H1 (cell line): ENCODE measurements around the gene CLP1. TPM values are rescaled to one million over a fixed set of nuclear protein-coding genes. Genes with fewer than 3 reads are reported as not detected.

Source experiments
- CTCF ChIA-PET: fragments of 300-600 bp; sonication (Branson Sonifier 250); formaldehyde crosslinking; loops from one replicate; lab custom pipeline; 2021; ENCODE audit not compliant: partially characterized antibody; lab: Charles Lee
- POLR2A ChIA-PET: fragments of 300-600 bp; sonication (Branson Sonifier 250); formaldehyde crosslinking; loops from one replicate; lab custom pipeline; 2021; ENCODE audit warnings: inconsistent platforms; ENCODE audit not compliant: partially characterized antibody; lab: Charles Lee
- DNase-seq, 2 experiments: peaks; one replicate each; pipeline versions ENCODE4 v3.0.0 to v3.0.0-alpha.2; 2010 to 2022; ENCODE audit warnings: low spot score in 2 of 2, low read depth in 1 of 2, mixed read lengths in 1 of 2
- FAIRE-seq: peaks from 2 replicates; lab custom pipeline; 2011; peaks lifted over from hg19 to GRCh38; lab: Jason Lieb, UNC
- H2AFZ ChIP-seq: 2 replicates; pipeline ENCODE4 v1.8.1; 2012; ENCODE audit warnings: low read length, inconsistent platforms
- H2AK5ac ChIP-seq: 2 replicates; pipeline ENCODE4 v1.6.1; 2013; ENCODE audit warnings: low read depth, low read length
- H2BK120ac ChIP-seq: replicated peaks from 2 replicates; pipeline ENCODE3; 2013; ENCODE audit warnings: low read depth, low read length, inconsistent platforms
- H2BK12ac ChIP-seq: 2 replicates; pipeline ENCODE4 v1.6.1; 2013; ENCODE audit warnings: low read depth, low read length
- H2BK15ac ChIP-seq: 2 replicates; pipeline ENCODE4 v1.6.1; 2013; ENCODE audit warnings: low read length
- H2BK20ac ChIP-seq: 2 replicates; pipeline ENCODE4 v1.6.1; 2013; ENCODE audit warnings: low read length
- H2BK5ac ChIP-seq: 2 replicates; pipeline ENCODE4 v1.6.1; 2013; ENCODE audit warnings: low read depth, low read length
- H3K14ac ChIP-seq: 2 replicates; pipeline ENCODE4 v1.6.1; 2013; ENCODE audit warnings: inconsistent platforms; ENCODE audit not compliant: insufficient read length
- H3K18ac ChIP-seq: 2 replicates; pipeline ENCODE4 v1.6.1; 2013; ENCODE audit warnings: low read length; ENCODE audit errors: extremely low read depth
- H3K23ac ChIP-seq: 2 replicates; pipeline ENCODE4 v1.6.1; 2013; ENCODE audit warnings: inconsistent platforms; ENCODE audit not compliant: insufficient read length
- H3K23me2 ChIP-seq: 2 replicates; pipeline ENCODE4 v1.6.1; 2013; ENCODE audit warnings: low read depth, low read length
- H3K27ac ChIP-seq: 2 replicates; pipeline ENCODE4 v1.6.1; 2011; ENCODE audit warnings: low read depth, low read length, inconsistent platforms
- H3K27me3 ChIP-seq, 4 experiments: replicated peaks in 1 of 4; 1 replicate in 1 of 4; 2 replicates in 3 of 4; pipeline versions ENCODE4 v1.6.1 to v1.8.1; 2011 to 2013; ENCODE audit warnings: low read length in 3 of 4, mild to moderate bottlenecking in 3 of 4, inconsistent platforms in 2 of 4, mixed read lengths in 2 of 4, moderate library complexity in 1 of 4; ENCODE audit not compliant: control insufficient read depth in 3 of 4, insufficient read depth in 3 of 4; ENCODE audit errors: extremely low read depth in 1 of 4
- H3K36me3 ChIP-seq, 4 experiments: 2 replicates each; pipeline versions ENCODE4 v1.6.1 to v1.8.1; 2011 to 2013; ENCODE audit warnings: mild to moderate bottlenecking in 4 of 4, low read length in 3 of 4, moderate library complexity in 2 of 4, control low read depth in 1 of 4, inconsistent platforms in 1 of 4; ENCODE audit not compliant: insufficient read depth in 4 of 4, control insufficient read depth in 2 of 4
- H3K4ac ChIP-seq: replicated peaks from 2 replicates; pipeline ENCODE3; 2013; ENCODE audit warnings: low read length, low read depth, mixed read lengths, inconsistent platforms; ENCODE audit not compliant: insufficient read length
- H3K4me1 ChIP-seq, 4 experiments: replicated peaks in 1 of 4; 1 replicate in 1 of 4; 2 replicates in 3 of 4; pipeline versions ENCODE4 v1.6.1 to v1.8.1; 2011 to 2013; ENCODE audit warnings: low read length in 3 of 4, inconsistent platforms in 2 of 4, mixed read lengths in 1 of 4; ENCODE audit not compliant: insufficient read depth in 4 of 4, control insufficient read depth in 3 of 4
- H3K4me2 ChIP-seq, 2 experiments: 2 replicates each; pipeline versions ENCODE4 v1.6.1 to v1.8.1; 2011 to 2013; ENCODE audit warnings: low read depth in 2 of 2, low read length in 2 of 2, control low read depth in 1 of 2, inconsistent platforms in 1 of 2, mild to moderate bottlenecking in 1 of 2; ENCODE audit not compliant: insufficient read depth in 1 of 2
- H3K4me3 ChIP-seq, 4 experiments: fragments of 200-600, 300-600 bp in 1 of 4; sonication (generic), shearing (Covaris generic), sonication (Bioruptor Twin) in 1 of 4; 2 replicates each; pipeline versions ENCODE4 v1.5.1 to v1.8.1; 2011 to 2016; ENCODE audit warnings: low read length in 4 of 4, low read depth in 3 of 4, control low read depth in 2 of 4, inconsistent platforms in 2 of 4, mild to moderate bottlenecking in 2 of 4, mixed read lengths in 1 of 4, moderate library complexity in 1 of 4; ENCODE audit not compliant: insufficient read depth in 2 of 4; ENCODE audit errors: extremely low read depth in 1 of 4
- H3K56ac ChIP-seq: replicated peaks from 2 replicates; pipeline ENCODE3; 2013; ENCODE audit warnings: low read depth, mild to moderate bottlenecking, mixed read lengths, low read length, inconsistent platforms; ENCODE audit not compliant: insufficient read length
- H3K79me1 ChIP-seq: 2 replicates; pipeline ENCODE4 v1.6.1; 2013; ENCODE audit warnings: low read depth, low read length, control low read depth
- H3K79me2 ChIP-seq, 2 experiments: 2 replicates each; pipeline versions ENCODE4 v1.6.1 to v1.8.1; 2012 to 2013; ENCODE audit warnings: low read length in 2 of 2, mild to moderate bottlenecking in 2 of 2, inconsistent platforms in 1 of 2; ENCODE audit not compliant: insufficient read depth in 2 of 2, control insufficient read depth in 1 of 2
- H3K9ac ChIP-seq, 4 experiments: replicated peaks in 1 of 4; 1 replicate in 1 of 4; 2 replicates in 3 of 4; pipeline versions ENCODE4 v1.6.1 to v1.8.1; 2011 to 2013; ENCODE audit warnings: low read depth in 3 of 4, low read length in 3 of 4, control low read depth in 2 of 4, mild to moderate bottlenecking in 2 of 4, moderate library complexity in 2 of 4, inconsistent platforms in 1 of 4; ENCODE audit errors: extremely low read depth in 1 of 4
- H3K9me3 ChIP-seq, 2 experiments: 2 replicates each; pipeline versions ENCODE4 v1.6.1 to v1.8.1; 2012 to 2013; ENCODE audit warnings: mild to moderate bottlenecking in 2 of 2, moderate library complexity in 2 of 2, control low read depth in 1 of 2, inconsistent platforms in 1 of 2, low read depth in 1 of 2, low read length in 1 of 2, mixed read lengths in 1 of 2; ENCODE audit not compliant: insufficient read depth in 2 of 2
- H4K20me1 ChIP-seq, 2 experiments: replicated peaks in 1 of 2; 2 replicates each; pipeline versions ENCODE3 to v1.8.1; 2011 to 2013; ENCODE audit warnings: inconsistent platforms in 2 of 2, low read length in 2 of 2, mild to moderate bottlenecking in 1 of 2; ENCODE audit not compliant: insufficient read depth in 2 of 2, control insufficient read depth in 1 of 2
- H4K5ac ChIP-seq: 2 replicates; pipeline ENCODE4 v1.6.1; 2013; ENCODE audit warnings: low read length, low read depth, mixed read lengths, inconsistent platforms; ENCODE audit not compliant: insufficient read length
- H4K8ac ChIP-seq: 2 replicates; pipeline ENCODE4 v1.8.0; 2013; ENCODE audit warnings: mild to moderate bottlenecking, moderate library complexity, low read length, inconsistent platforms; ENCODE audit not compliant: insufficient read depth; ENCODE audit errors: extremely low read depth
- H4K91ac ChIP-seq: replicated peaks from 2 replicates; pipeline ENCODE3; 2013; ENCODE audit warnings: low read length, mixed read lengths, inconsistent platforms; ENCODE audit not compliant: insufficient read length
- ASH2L ChIP-seq: fragments of 200-600, 300-600 bp; sonication (generic); IDR thresholded peaks from one replicate; pipeline ENCODE4 v1.7.1; 2017; ENCODE audit warnings: low read length
- ATF3 ChIP-seq: IDR thresholded peaks from 2 replicates; pipeline ENCODE4 v1.6.1; 2011; ENCODE audit warnings: low read depth, mild to moderate bottlenecking, low read length; ENCODE audit not compliant: insufficient read depth
- BRCA1 ChIP-seq: IDR thresholded peaks from 2 replicates; pipeline ENCODE4 v1.6.1; 2012; ENCODE audit warnings: low read depth, low read length, improper control_type of control experiment
- CBX8 ChIP-seq: fragments of 300-800, 300-1000 bp; sonication (generic); IDR thresholded peaks from 2 replicates; pipeline ENCODE4 v1.7.1; 2016; ENCODE audit warnings: low read depth, low read length, borderline replicate concordance
- CREB1 ChIP-seq: IDR thresholded peaks from 2 replicates; pipeline ENCODE4 v1.6.1; 2012; ENCODE audit warnings: inconsistent platforms
- FOSL1 ChIP-seq: IDR thresholded peaks from 2 replicates; pipeline ENCODE4 v1.6.1; 2011; ENCODE audit warnings: mild to moderate bottlenecking, low read depth, low read length, moderate library complexity; ENCODE audit not compliant: insufficient read depth
- GTF2F1 ChIP-seq: IDR thresholded peaks from 2 replicates; pipeline ENCODE4 v1.6.1; 2012; ENCODE audit warnings: low read depth, low read length, improper control_type of control experiment, borderline replicate concordance
- JUND ChIP-seq: IDR thresholded peaks from 2 replicates; pipeline ENCODE4 v1.6.1; 2011; ENCODE audit warnings: mild to moderate bottlenecking, improper control_type of control experiment, low read length
- KDM4A ChIP-seq: IDR thresholded peaks from one replicate; pipeline ENCODE4 v1.7.1; 2012; ENCODE audit warnings: low read depth, mild to moderate bottlenecking, moderate library complexity, low read length, inconsistent platforms; ENCODE audit not compliant: severe bottlenecking
- MAFK ChIP-seq: IDR thresholded peaks from 2 replicates; pipeline ENCODE4 v1.6.1; 2012; ENCODE audit warnings: low read depth, mild to moderate bottlenecking, improper control_type of control experiment, low read length
- MAX ChIP-seq: IDR thresholded peaks from 2 replicates; pipeline ENCODE4 v1.6.1; 2012; ENCODE audit warnings: inconsistent platforms
- NANOG ChIP-seq: IDR thresholded peaks from 2 replicates; pipeline ENCODE4 v1.6.1; 2011; ENCODE audit warnings: low read length, low read depth, mild to moderate bottlenecking, inconsistent platforms; ENCODE audit not compliant: insufficient read depth, poor library complexity, severe bottlenecking
- POU5F1 ChIP-seq: IDR thresholded peaks from 2 replicates; pipeline ENCODE4 v1.6.1; 2011; ENCODE audit warnings: low read depth, mild to moderate bottlenecking, low read length, moderate library complexity
- WGBS, 2 experiments: shearing (Covaris generic) in 1 of 2; methylation state at CpG; one replicate each; pipeline versions ENCODE4 v1.1.6 to v1.1.7; 2013 to 2015; ENCODE audit warnings: low lambda C conversion rate in 2 of 2, mixed read lengths in 2 of 2, inconsistent platforms in 1 of 2, low coverage in 1 of 2, missing lambda C conversion rate in 1 of 2; ENCODE audit not compliant: insufficient replicate concordance in 2 of 2, insufficient coverage in 1 of 2, insufficient read length in 1 of 2; ENCODE audit errors: extremely low coverage in 1 of 2, missing lambda C conversion rate in 1 of 2; 5-methylcytosine and 5-hydroxymethylcytosine counted together
- polyA plus RNA-seq, 7 experiments: library from polyadenylated mRNA; depleted of rRNA in 3 of 7; stranded (reverse) in 5 of 7; unstranded in 2 of 7; fragments of >200 nt in 5 of 7; fragments of 200-250 nt in 2 of 7; gene quantifications; 1 replicate in 5 of 7; 2 replicates in 1 of 7; 4 replicates in 1 of 7; pipeline versions ENCODE4 v1.2.1 to v1.2.3, GENCODE V29; 2011 to 2013; ENCODE audit warnings: missing spikeins in 2 of 7, mixed read lengths in 2 of 7
- total RNA-seq: library from RNA; stranded (reverse); fragmentation: NEBNext Ultra II Directional; extraction: Animal tissue kit (Norgen Biotek cat#: 25700); gene quantifications from 2 replicates; pipeline ENCODE4 v1.2.1, GENCODE V29; 2021

The CLP1 gene
- total and polyA plus RNA-seq, 2 of the 8 experiments (the other 6 are each of a cell fraction or from before 2014, with no cell fraction given), result 29.4 to 29.9 TPM

DNA sequence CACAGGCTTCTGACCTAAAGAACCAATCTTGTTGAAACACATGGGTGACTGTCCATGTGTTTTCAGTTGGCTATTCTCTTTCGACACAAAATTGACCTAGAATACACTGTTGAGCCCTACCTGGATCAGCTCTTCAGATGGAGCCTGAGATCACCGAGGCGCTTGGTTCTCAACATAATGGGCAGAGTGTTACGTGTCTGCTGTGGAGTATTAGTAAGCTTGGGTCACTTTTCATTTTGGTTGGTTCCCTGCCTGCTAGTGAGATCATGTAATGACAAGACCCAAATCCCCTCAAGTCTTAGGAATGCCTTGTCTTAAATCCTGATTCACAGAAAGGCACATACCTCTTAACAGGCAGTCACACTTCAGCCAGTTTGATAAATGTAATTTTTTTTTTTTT is 45.8 kb downstream of the CLP1 start:
- H3K27ac ChIP-seq, result no peak overlapping the region
- no peaks in the 10 kb centered on the region for H3K79me1 ChIP-seq
- no peaks in the 10 kb centered on the region for H3K9me3 ChIP-seq
- no peak overlapping the region for H4K91ac ChIP-seq
- H3K36me3 ChIP-seq, result peaks cover 16 to 52% (median 39%) of the 10 kb centered on the region in 4 experiments
- H2BK5ac ChIP-seq, result no peak overlapping the region
- no peak for DNase-seq
- H3K14ac ChIP-seq, result no peak overlapping the region
- no peak overlapping the region for H4K5ac ChIP-seq
- H2BK12ac ChIP-seq, result no peak overlapping the region
- no peak overlapping the region for H3K4ac ChIP-seq
- H3K9ac ChIP-seq, result no peak overlapping the region
- H3K4me2 ChIP-seq, result no peak overlapping the region
- H2AFZ ChIP-seq, result no peak overlapping the region
- no peak overlapping the region for H2BK15ac ChIP-seq
- no peak overlapping the region for H2BK120ac ChIP-seq
- no peak overlapping the region for H2BK20ac ChIP-seq
- H3K23ac ChIP-seq, result no peak overlapping the region
- no peak overlapping the region for H3K56ac ChIP-seq
- FAIRE-seq, result no peak
- WGBS, 2 experiments, result 85% methylated on average over 4 of the region's 4 CpGs; no CpG with 5 or more reads in 1 of the 2 experiments
- no peaks in the 10 kb centered on the region for H3K27me3 ChIP-seq
- H3K4me1 ChIP-seq, result no peaks in the 10 kb centered on the region
- H4K20me1 ChIP-seq, result no peaks in the 10 kb centered on the region
- H4K8ac ChIP-seq, result no peak overlapping the region
- POLR2A ChIA-PET, result interaction anchor here (0.8 to 2.1 kb wide), 9 partner anchors 10 to 83 kb away, joined by 3 to 9 read pairs (median 3); no protein-coding TSS in a partner anchor
- CTCF ChIA-PET, result interaction anchor here (1.3 to 2.0 kb wide), 4 partner anchors 10 to 98 kb away, joined by 4 to 7 read pairs (median 6); no protein-coding TSS in a partner anchor
- H2AK5ac ChIP-seq, result no peak overlapping the region
- no peak overlapping the region for H3K4me3 ChIP-seq
- no peaks in the 10 kb centered on the region for H3K79me2 ChIP-seq
- no peak overlapping the region for H3K18ac ChIP-seq
- H3K23me2 ChIP-seq, result no peaks in the 10 kb centered on the region; the same call in 1 of the 2 replicates
- TF ChIP-seq CBX8 (no peak), GTF2F1 (no peak), BRCA1 (no peak), KDM4A (no peak), POU5F1 (no peak), MAX (no peak), FOSL1 (no peak), NANOG (no peak), MAFK (no peak), JUND (no peak), CREB1 (no peak), ATF3 (no peak), ASH2L (no peak)
